ENCODE data around the gene PNPLA6.

Gene PNPLA6

DNA sequence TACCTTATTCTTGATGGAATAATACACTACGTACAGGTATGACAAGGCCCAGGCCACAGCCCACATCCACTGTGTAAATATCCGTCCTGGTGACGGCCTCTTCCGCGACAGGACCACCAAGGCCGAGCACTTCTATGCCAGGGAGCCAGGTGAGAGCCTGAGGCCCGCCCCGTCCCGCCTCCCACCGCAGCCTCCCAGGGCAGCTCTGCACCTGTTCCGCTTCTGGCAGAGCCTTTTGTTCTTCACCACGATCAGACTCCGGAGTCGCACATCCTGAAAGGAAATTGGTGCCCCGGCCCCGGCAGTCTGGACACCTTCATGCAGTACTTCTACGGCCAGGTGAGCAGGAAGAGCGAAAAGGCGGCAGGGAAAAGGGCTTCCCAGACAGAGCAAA is 30.2 kb upstream of the PNPLA6 start:
- Mint-ChIP-seq H3K27ac (no peak overlapping the region), H3K27me3 (ENCODE audit: low read depth, poor library complexity) (peaks cover 72% of the 10 kb centered on the region), H3K36me3 (ENCODE audit: low read depth) (no peaks in the 10 kb centered on the region), H3K4me1 (no peaks in the 10 kb centered on the region), H3K9me3 (no peaks in the 10 kb centered on the region), H3K4me3 (no peak overlapping the region)
- no peak for TF ChIP-seq CTCF (IDR thresholded peaks at IDR 0.05)
- DNase-seq, result no peak

DNA sequence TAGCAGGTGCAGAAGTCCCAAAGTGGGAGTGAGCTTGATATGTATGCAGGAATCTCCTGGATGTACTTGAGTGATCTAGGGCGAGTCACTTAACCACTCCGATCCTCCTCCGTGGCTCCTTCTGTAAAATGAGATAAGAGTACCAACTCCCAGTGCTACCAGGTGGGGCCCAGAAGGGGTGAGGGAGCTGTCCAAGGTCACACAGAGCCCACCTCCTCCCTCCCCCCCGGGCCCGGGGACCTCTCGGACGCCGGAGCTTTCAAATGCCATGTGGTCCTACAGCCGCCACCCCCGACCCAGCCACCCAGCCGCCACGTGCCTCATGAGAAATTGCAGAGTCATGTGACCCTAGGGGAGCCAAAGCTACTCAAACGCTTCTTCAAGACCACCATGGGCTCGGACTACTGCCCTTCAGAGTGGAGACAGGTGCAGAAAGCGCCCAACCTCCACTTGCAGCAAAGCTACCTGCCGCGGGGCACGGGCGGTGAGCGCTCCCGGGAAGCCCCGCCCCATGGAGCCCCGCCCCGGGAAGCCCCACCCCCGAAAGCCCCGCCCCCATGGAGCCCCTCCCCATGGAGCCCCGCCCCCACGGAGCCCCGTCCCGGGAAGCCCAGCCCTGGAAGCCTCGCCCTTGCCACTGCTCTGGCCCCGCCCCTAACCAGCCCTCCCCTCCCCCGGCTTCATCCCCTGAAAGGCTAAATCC is 29.7 kb upstream of the PNPLA6 start:
- no peaks in the 10 kb centered on the region for H3K9me3 Mint-ChIP-seq
- H3K27me3 Mint-ChIP-seq (ENCODE audit: low read depth, poor library complexity), result peaks cover 67% of the 10 kb centered on the region
- TF ChIP-seq CTCF (IDR thresholded peaks at IDR 0.05), result no peak
- no peaks in the 10 kb centered on the region for H3K4me1 Mint-ChIP-seq
- DNase-seq, result peak; percentile 62
- H3K4me3 Mint-ChIP-seq, result no peak overlapping the region
- no peak overlapping the region for H3K27ac Mint-ChIP-seq
- H3K36me3 Mint-ChIP-seq (ENCODE audit: low read depth), result no peaks in the 10 kb centered on the region

GRCh38 chr19:7506385-7507328 is 28.9 kb upstream of the PNPLA6 start:
- no peak overlapping the region for H3K4me3 Mint-ChIP-seq
- H3K27me3 Mint-ChIP-seq (ENCODE audit: low read depth, poor library complexity), result peaks cover 61% of the 10 kb centered on the region
- no peaks in the 10 kb centered on the region for H3K4me1 Mint-ChIP-seq
- no peak overlapping the region for H3K27ac Mint-ChIP-seq
- no peaks in the 10 kb centered on the region for H3K36me3 Mint-ChIP-seq (ENCODE audit: low read depth)
- DNase-seq, result peak; percentile 81
- TF ChIP-seq CTCF (IDR thresholded peaks at IDR 0.05), result no peak
- H3K9me3 Mint-ChIP-seq, result no peaks in the 10 kb centered on the region

- no peak for TF ChIP-seq CTCF (IDR thresholded peaks at IDR 0.05)
- H3K36me3 Mint-ChIP-seq (ENCODE audit: low read depth), result no peaks in the 10 kb centered on the region
- peak; percentile 72 for DNase-seq
- no peaks in the 10 kb centered on the region for H3K4me1 Mint-ChIP-seq
- no peak overlapping the region for H3K27ac Mint-ChIP-seq
- no peaks in the 10 kb centered on the region for H3K9me3 Mint-ChIP-seq
- no peak overlapping the region for H3K4me3 Mint-ChIP-seq
- H3K27me3 Mint-ChIP-seq (ENCODE audit: low read depth, poor library complexity), result peaks cover 52% of the 10 kb centered on the region
These were observed 27.6 kb upstream of the PNPLA6 start for GRCh38 chr19:7507884-7508283.

DNA sequence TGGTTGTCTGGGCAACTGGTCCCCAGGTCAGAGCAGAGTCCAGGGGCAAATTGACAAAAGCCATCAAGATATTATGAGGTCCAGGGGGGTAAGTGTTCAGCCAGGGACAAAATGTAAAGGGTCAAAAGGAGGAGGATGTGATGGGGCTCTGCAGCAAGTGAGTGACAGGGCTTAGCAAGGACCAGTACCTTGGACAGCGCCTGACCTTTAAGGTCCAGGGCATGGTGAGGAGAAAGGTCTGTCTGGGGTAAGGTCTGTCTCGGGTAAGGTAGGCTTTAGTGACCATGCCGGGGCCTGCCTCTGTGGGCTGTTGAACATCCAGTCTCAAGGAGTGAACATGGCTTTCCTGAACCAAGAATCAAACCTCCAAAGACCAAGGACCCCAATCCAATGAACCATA is 25.9 kb upstream of the PNPLA6 start:
- no peaks in the 10 kb centered on the region for H3K9me3 Mint-ChIP-seq
- H3K36me3 Mint-ChIP-seq (ENCODE audit: low read depth), result no peaks in the 10 kb centered on the region
- H3K27me3 Mint-ChIP-seq (ENCODE audit: low read depth, poor library complexity), result peaks cover 41% of the 10 kb centered on the region
- H3K27ac Mint-ChIP-seq, result no peak overlapping the region
- H3K4me1 Mint-ChIP-seq, result peaks cover under 1% of the 10 kb centered on the region
- no peak for TF ChIP-seq CTCF (IDR thresholded peaks at IDR 0.05)
- peak; percentile 70 for DNase-seq
- H3K4me3 Mint-ChIP-seq, result no peak overlapping the region

All from nephron progenitor cell (in vitro differentiated cells).